OCI-LY7 (cell line): ENCODE results near the gene NIM1K. TPM values are rescaled to one million over a fixed set of nuclear protein-coding genes. Genes with fewer than 3 reads are reported as not detected.
"Not testable (repeated sequence)": the region's sequence is repeated elsewhere in the genome, so short reads cannot be mapped to it uniquely, and the experiment has no call there.

Source experiments
- BruUV-seq: library from RNA; stranded (reverse); fragments of 400-500 nt; replicated peaks from 2 replicates; lab custom pipeline; 2021; lab: Mats Ljungman, UMichigan
- CTCF ChIA-PET: fragments of 300-600 bp; sonication (Branson Sonifier 250); formaldehyde crosslinking; loops from one replicate; lab custom pipeline; 2022; ENCODE audit warnings: antibody characterized with exemption; ENCODE audit not compliant: unreplicated experiment; lab: Charles Lee
- POLR2A ChIA-PET: fragments of 300-600 bp; sonication (Branson Sonifier 250); formaldehyde crosslinking; loops from one replicate; lab custom pipeline; 2022; ENCODE audit warnings: antibody characterized with exemption; lab: Charles Lee
- DNase-seq: peaks from one replicate; pipeline ENCODE4 v3.0.0-alpha.2; 2015; ENCODE audit warnings: low spot score
- H2AFZ ChIP-seq: fragments of 200-600 bp; sonication (generic), shearing (Covaris generic); 2 replicates; pipeline ENCODE4 v1.6.1; 2014; ENCODE audit warnings: mild to moderate bottlenecking, antibody characterized with exemption, low read length, moderate library complexity
- H3K27ac ChIP-seq: fragments of 200-600 bp; sonication (generic); 2 replicates; pipeline ENCODE4 v1.5.1; 2014; ENCODE audit warnings: mixed run types, low read depth, mild to moderate bottlenecking, moderate library complexity, low read length, inconsistent platforms; ENCODE audit not compliant: poor library complexity, severe bottlenecking
- H3K36me3 ChIP-seq: fragments of 200-600 bp; sonication (generic); 2 replicates; pipeline ENCODE4 v1.6.1; 2014; ENCODE audit warnings: mild to moderate bottlenecking, antibody characterized with exemption, low read length, moderate library complexity, mixed read lengths; ENCODE audit not compliant: insufficient read depth
- H3K4me1 ChIP-seq: fragments of 200-600 bp; sonication (generic); 2 replicates; pipeline ENCODE4 v1.5.1; 2014; ENCODE audit warnings: mild to moderate bottlenecking, low read length; ENCODE audit not compliant: insufficient read depth, poor library complexity, severe bottlenecking
- H3K4me2 ChIP-seq: fragments of 200-600 bp; sonication (generic); 2 replicates; pipeline ENCODE4 v1.6.1; 2014; ENCODE audit warnings: mild to moderate bottlenecking, low read length
- H3K4me3 ChIP-seq: fragments of 200-600 bp; sonication (generic); 2 replicates; pipeline ENCODE4 v1.5.1; 2014; ENCODE audit warnings: mild to moderate bottlenecking, low read depth, low read length; ENCODE audit not compliant: poor library complexity, severe bottlenecking
- H3K79me2 ChIP-seq: fragments of 200-600 bp; sonication (generic); 2 replicates; pipeline ENCODE4 v1.6.1; 2016; ENCODE audit warnings: low read depth, mild to moderate bottlenecking, low read length, moderate library complexity, mixed read lengths; ENCODE audit not compliant: insufficient read depth
- H3K9me2 ChIP-seq: fragments of 200-600 bp; sonication (generic); 2 replicates; pipeline ENCODE4 v1.6.1; 2016; ENCODE audit warnings: mild to moderate bottlenecking, low read length, mixed read lengths; ENCODE audit not compliant: insufficient read depth
- H3K9me3 ChIP-seq: fragments of 200-600 bp; sonication (generic); 2 replicates; pipeline ENCODE4 v1.6.1; 2014; ENCODE audit warnings: mild to moderate bottlenecking, mixed run types, low read length, mixed read lengths
- H4K20me1 ChIP-seq: fragments of 200-600 bp; sonication (generic); 2 replicates; pipeline ENCODE4 v1.6.1; 2014; ENCODE audit warnings: mild to moderate bottlenecking, antibody characterized with exemption, low read length, moderate library complexity, mixed read lengths; ENCODE audit not compliant: insufficient read depth
- CTCF ChIP-seq: fragments of 200-600 bp; sonication (generic); conservative IDR thresholded peaks from 2 replicates; pipeline ENCODE4 v1.5.1; 2014; ENCODE audit warnings: mild to moderate bottlenecking, antibody characterized with exemption, low read length, moderate library complexity, mixed read lengths
- EZH2phosphoT487 ChIP-seq: fragments of 200-600 bp; sonication (generic); IDR thresholded peaks from 2 replicates; pipeline ENCODE4 v1.6.1; 2018; ENCODE audit warnings: low read depth, borderline replicate concordance, mild to moderate bottlenecking, mixed run types, antibody characterized with exemption, low read length, moderate library complexity, mixed read lengths
- intact Hi-C: fragments of 100-400 bp; cut with micrococcal nuclease; formaldehyde crosslinking; loops from one replicate; pipeline ENCODE4 v1.10.0; 2022; ENCODE audit not compliant: unreplicated experiment
- small RNA-seq: library from RNA; depleted of rRNA; stranded (forward); fragments of <200 nt; gene quantifications from one replicate; pipeline ENCODE3, GENCODE V24; 2014
- total RNA-seq, 2 experiments: library from RNA; depleted of rRNA in 1 of 2; stranded (reverse); fragments of >200 nt in 1 of 2; shearing (Covaris generic) in 1 of 2; gene quantifications; 2 replicates each; pipeline ENCODE4 v1.2.3, GENCODE V29; 2014 to 2022

NIM1K gene
- total RNA-seq, 2 experiments from 2014 or later = 0.41 to 0.68 TPM

GRCh38 chr5:43320846-43321245 lies 128.8 kb downstream of the NIM1K start:
- BruUV-seq = no TSS peak
- no peak for TF ChIP-seq EZH2phosphoT487
- TF ChIP-seq CTCF = no peak
- H3K4me2 ChIP-seq = no peak overlapping the region

DNA sequence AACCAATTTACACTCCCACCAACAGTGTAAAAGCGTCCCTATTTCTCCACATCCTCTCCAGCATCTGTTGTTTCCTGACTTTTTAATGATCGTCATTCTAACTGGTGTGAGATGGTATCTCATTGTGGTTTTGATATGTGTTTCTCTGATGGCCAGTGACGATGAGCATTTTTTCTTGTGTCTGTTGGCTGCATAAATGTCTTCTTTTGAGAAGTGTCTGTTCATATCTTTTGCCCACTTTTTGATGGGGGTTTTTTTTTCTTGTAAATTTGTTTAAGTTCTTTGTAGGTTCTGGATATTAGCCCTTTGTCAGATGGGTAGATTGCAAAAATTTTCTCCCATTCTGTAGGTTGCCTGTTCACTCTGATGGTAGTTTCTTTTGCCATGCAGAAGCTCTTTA lies 131.5 kb downstream of the NIM1K start:
- H3K79me2 ChIP-seq, DNase-seq, H3K4me2 ChIP-seq, H2AFZ ChIP-seq, H3K4me1 ChIP-seq, BruUV-seq, H3K36me3 ChIP-seq, intact Hi-C loops, H3K9me2 ChIP-seq, POLR2A ChIA-PET, CTCF ChIA-PET, H3K4me3 ChIP-seq, H4K20me1 ChIP-seq, H3K27ac ChIP-seq, H3K9me3 ChIP-seq: not testable (repeated sequence)

More at GRCh38 chr5:43320846-43321245, 128.8 kb downstream of the NIM1K start:
- POLR2A ChIA-PET = no interaction called here
- Histone ChIP-seq H3K4me3 (no peak overlapping the region), H4K20me1 (no peaks in the 10 kb centered on the region), H3K79me2 (no peaks in the 10 kb centered on the region), H3K27ac (no peak overlapping the region), H2AFZ (no peak overlapping the region), H3K4me1 (no peaks in the 10 kb centered on the region), H3K9me2 (no peaks in the 10 kb centered on the region), H3K36me3 (no peaks in the 10 kb centered on the region), H3K9me3 (no peaks in the 10 kb centered on the region)
- intact Hi-C loops = no loop called here
- DNase-seq = no peak
- CTCF ChIA-PET = no interaction called here

- H4K20me1 ChIP-seq, CTCF ChIA-PET, BruUV-seq, H3K9me2 ChIP-seq, H3K4me2 ChIP-seq, H3K4me3 ChIP-seq, H3K36me3 ChIP-seq, H3K9me3 ChIP-seq, H2AFZ ChIP-seq, H3K27ac ChIP-seq, intact Hi-C loops, H3K79me2 ChIP-seq, H3K4me1 ChIP-seq, POLR2A ChIA-PET, DNase-seq: not testable (repeated sequence)
Observed at GRCh38 chr5:43325624-43326023, 133.6 kb downstream of the NIM1K start.

Small RNA genes within 50 kb of the gene (small RNA-seq; reads per million reads assigned to genes)
- gene AC106800.4 = not detected

Other genes with a start within 250 kb of the NIM1K start
- 13.5 and 15.4 TPM in 2 replicates for gene ANXA2R, start 151.9 kb upstream of the NIM1K start, total RNA-seq (2014; rRNA removed; shearing (Covaris generic))
- gene ANXA2R, start 151.9 kb upstream of the NIM1K start, total RNA-seq (2022) = 11.4 and 15.1 TPM in 2 replicates
- 59.0 and 61.0 TPM in 2 replicates for gene ZNF131, start 71.3 kb upstream of the NIM1K start, total RNA-seq (2014; rRNA removed; shearing (Covaris generic))
- gene ZNF131, start 71.3 kb upstream of the NIM1K start, total RNA-seq (2022) = 59.4 and 62.9 TPM in 2 replicates
- 59.5 and 66.9 TPM in 2 replicates for gene HMGCS1, start 121.2 kb downstream of the NIM1K start, total RNA-seq (2014; rRNA removed; shearing (Covaris generic))
- 202 and 236 TPM in 2 replicates for gene HMGCS1, start 121.2 kb downstream of the NIM1K start, total RNA-seq (2022)
- gene CCL28, start 220.2 kb downstream of the NIM1K start, total RNA-seq (2014; rRNA removed; shearing (Covaris generic)) = not detected in 2 replicates
- not detected in 2 replicates for gene CCL28, start 220.2 kb downstream of the NIM1K start, total RNA-seq (2022)